Measurements from ENCODE around the gene ZNF362.

DNA sequence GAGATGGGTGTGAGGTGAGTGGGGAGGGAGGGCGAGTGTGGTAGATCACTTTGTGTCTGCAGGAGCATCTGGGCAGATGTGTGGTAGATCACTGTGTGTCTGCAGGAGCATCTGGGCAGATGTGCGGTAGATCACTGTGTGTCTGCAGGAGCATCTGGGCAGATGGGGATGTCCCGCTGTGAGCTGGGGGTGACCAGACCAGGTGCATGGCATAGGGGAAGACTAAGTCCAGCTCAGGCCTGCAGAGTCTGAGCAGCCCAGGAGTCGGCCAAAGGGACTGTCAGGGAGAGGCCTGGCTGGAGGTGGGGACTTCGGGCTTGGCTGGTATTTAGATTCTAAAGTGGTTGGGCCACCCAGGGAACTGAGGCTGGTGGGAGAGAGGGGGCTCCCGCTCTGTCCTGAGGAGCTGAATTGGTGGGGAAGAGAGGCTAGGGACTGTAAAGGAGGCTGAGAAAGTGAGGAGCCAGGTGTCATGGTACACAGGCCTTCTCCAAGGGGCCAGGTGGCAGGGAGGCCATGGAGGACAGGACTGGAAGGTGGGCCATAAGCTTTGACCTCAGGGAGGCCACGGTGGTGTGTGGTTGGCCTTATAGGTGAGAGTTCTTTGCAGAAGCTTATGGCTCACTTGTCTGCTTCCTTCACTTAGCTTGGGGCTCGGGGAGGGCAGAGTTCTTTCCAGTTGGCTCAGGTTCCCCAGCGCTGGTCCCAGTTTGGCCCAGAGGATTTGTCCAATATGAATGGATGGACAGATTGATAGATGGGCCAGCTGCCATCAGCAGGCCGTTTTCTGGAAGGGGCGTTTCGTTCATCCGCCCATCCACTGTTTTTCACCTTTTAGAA lies 15.6 kb downstream of the ZNF362 start:
- no peak for TF ChIP-seq YY1 (IDR thresholded peaks at IDR 0.05; ENCODE audit: insufficient read depth, insufficient read length)
- no peak for TF ChIP-seq SUZ12 (IDR thresholded peaks at IDR 0.05; ENCODE audit: extremely low read depth, insufficient read depth, insufficient read length)
- no peak for TF ChIP-seq ZNF274 (IDR thresholded peaks at IDR 0.05; ENCODE audit: low read depth, low read length)

Data from NT2/D1 (cell line).